ENCODE results near the gene IDH1. TPM values are rescaled to one million over a fixed set of nuclear protein-coding genes. Genes with fewer than 3 reads are reported as not detected.

IDH1 gene
- total and polyA plus RNA-seq, 2 of the 13 experiments (the other 11 are each of a cell fraction or from before 2014, with no cell fraction given) = 312 to 1,077 TPM

- TF ChIP-seq, protein P1, sequence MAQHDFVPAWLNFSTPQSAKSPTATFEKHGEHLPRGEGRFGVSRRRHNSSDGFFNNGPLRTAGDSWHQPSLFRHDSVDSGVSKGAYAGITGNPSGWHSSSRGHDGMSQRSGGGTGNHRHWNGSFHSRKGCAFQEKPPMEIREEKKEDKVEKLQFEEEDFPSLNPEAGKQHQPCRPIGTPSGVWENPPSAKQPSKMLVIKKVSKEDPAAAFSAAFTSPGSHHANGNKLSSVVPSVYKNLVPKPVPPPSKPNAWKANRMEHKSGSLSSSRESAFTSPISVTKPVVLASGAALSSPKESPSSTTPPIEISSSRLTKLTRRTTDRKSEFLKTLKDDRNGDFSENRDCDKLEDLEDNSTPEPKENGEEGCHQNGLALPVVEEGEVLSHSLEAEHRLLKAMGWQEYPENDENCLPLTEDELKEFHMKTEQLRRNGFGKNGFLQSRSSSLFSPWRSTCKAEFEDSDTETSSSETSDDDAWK (CRISPR knock-in tag; IDR thresholded peaks at IDR 0.05) = no peak
- TF ChIP-seq RARA (CRISPR knock-in tag; IDR thresholded peaks at IDR 0.05) = peak; percentile 92
- TF ChIP-seq, protein P2, sequence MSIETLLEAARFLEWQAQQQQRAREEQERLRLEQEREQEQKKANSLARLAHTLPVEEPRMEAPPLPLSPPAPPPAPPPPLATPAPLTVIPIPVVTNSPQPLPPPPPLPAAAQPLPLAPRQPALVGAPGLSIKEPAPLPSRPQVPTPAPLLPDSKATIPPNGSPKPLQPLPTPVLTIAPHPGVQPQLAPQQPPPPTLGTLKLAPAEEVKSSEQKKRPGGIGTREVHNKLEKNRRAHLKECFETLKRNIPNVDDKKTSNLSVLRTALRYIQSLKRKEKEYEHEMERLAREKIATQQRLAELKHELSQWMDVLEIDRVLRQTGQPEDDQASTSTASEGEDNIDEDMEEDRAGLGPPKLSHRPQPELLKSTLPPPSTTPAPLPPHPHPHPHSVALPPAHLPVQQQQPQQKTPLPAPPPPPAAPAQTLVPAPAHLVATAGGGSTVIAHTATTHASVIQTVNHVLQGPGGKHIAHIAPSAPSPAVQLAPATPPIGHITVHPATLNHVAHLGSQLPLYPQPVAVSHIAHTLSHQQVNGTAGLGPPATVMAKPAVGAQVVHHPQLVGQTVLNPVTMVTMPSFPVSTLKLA (IDR thresholded peaks at IDR 0.05) = peak; percentile 67
- TF ChIP-seq, protein P3, sequence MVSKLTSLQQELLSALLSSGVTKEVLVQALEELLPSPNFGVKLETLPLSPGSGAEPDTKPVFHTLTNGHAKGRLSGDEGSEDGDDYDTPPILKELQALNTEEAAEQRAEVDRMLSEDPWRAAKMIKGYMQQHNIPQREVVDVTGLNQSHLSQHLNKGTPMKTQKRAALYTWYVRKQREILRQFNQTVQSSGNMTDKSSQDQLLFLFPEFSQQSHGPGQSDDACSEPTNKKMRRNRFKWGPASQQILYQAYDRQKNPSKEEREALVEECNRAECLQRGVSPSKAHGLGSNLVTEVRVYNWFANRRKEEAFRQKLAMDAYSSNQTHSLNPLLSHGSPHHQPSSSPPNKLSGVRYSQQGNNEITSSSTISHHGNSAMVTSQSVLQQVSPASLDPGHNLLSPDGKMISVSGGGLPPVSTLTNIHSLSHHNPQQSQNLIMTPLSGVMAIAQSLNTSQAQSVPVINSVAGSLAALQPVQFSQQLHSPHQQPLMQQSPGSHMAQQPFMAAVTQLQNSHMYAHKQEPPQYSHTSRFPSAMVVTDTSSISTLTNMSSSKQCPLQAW (CRISPR knock-in tag; IDR thresholded peaks at IDR 0.05) = peak; percentile 77
- 0 out of 2 replicates have a peak, but pooled peaks have one; percentile 70 for TF ChIP-seq ATF5 (CRISPR knock-in tag; IDR thresholded peaks at IDR 0.05; ENCODE audit: low read depth)
- TF ChIP-seq SAP130 (CRISPR knock-in tag; IDR thresholded peaks at IDR 0.05; ENCODE audit: low read depth) = peak; percentile 97
- TF ChIP-seq ZMYM3 (CRISPR knock-in tag; IDR thresholded peaks at IDR 0.05) = peak; percentile 94
- TF ChIP-seq MTF2 (CRISPR knock-in tag; IDR thresholded peaks at IDR 0.05; ENCODE audit: borderline replicate concordance) = no peak
- TF ChIP-seq THAP11 (CRISPR knock-in tag; IDR thresholded peaks at IDR 0.05) = peak; percentile 91
- no peak for TF ChIP-seq ZNF180 (CRISPR knock-in tag; IDR thresholded peaks at IDR 0.05; ENCODE audit: borderline replicate concordance, low read depth)
- no peak for TF ChIP-seq ZNF12 (CRISPR knock-in tag; IDR thresholded peaks at IDR 0.05)
- TF ChIP-seq ZNF33A (CRISPR knock-in tag; IDR thresholded peaks at IDR 0.05; ENCODE audit: borderline replicate concordance) = no peak; the same call in 1 of the 2 replicates
- no peak; the same call in 1 of the 2 replicates for TF ChIP-seq SAFB2 (CRISPR knock-in tag; IDR thresholded peaks at IDR 0.05; ENCODE audit: borderline replicate concordance, low read depth)
- TF ChIP-seq MTA1 (CRISPR knock-in tag; IDR thresholded peaks at IDR 0.05; ENCODE audit: borderline replicate concordance) = peak; percentile 91
- no peak for TF ChIP-seq NONO (IDR thresholded peaks at IDR 0.05)
- TF ChIP-seq NONO (CRISPR knock-in tag; conservative IDR thresholded peaks at IDR 0.05) = peak; percentile 92; the same call in 1 of the 2 replicates
- peak; percentile 87 for TF ChIP-seq SMAD3 (CRISPR knock-in tag; IDR thresholded peaks at IDR 0.05)
- TF ChIP-seq RNF2 (conservative IDR thresholded peaks at IDR 0.05; ENCODE audit: low read depth) = no peak
- TF ChIP-seq CBX5 (CRISPR knock-in tag; IDR thresholded peaks at IDR 0.05; ENCODE audit: borderline replicate concordance) = peak; percentile 84; the same call in 1 of the 2 replicates
- TF ChIP-seq MAFK (conservative IDR thresholded peaks at IDR 0.05 in 1 of 2, IDR thresholded peaks at IDR 0.05 in 1 of 2; ENCODE audit: low read length in 2 of 2) = peak in 1 of 2 experiments; percentile 35; a peak in 2 of 4 replicates
- TF ChIP-seq GLMP (CRISPR knock-in tag; IDR thresholded peaks at IDR 0.05; ENCODE audit: borderline replicate concordance) = no peak
- TF ChIP-seq MATR3 (CRISPR knock-in tag; IDR thresholded peaks at IDR 0.05) = no peak
- TF ChIP-seq ZNF530 (CRISPR knock-in tag; IDR thresholded peaks at IDR 0.05; ENCODE audit: low read depth) = no peak
- peak; percentile 85 for TF ChIP-seq SP5 (CRISPR knock-in tag; IDR thresholded peaks at IDR 0.05; ENCODE audit: borderline replicate concordance, low read depth)
- no peak for TF ChIP-seq ISX (CRISPR knock-in tag; conservative IDR thresholded peaks at IDR 0.05)
Measured at GRCh38 chr2:208265801-208266552, 11.1 kb upstream of the IDH1 start, which contains the start of gene PIKFYVE (continued).
